ENCODE results near the gene BCL2L12.

BCL2L12 gene

GRCh38 chr19:49684983-49685553 lies 19.3 kb downstream of the BCL2L12 start:
- no peak for TF ChIP-seq CTCF (IDR thresholded peaks at IDR 0.05)
- no peak overlapping the region for H3K9ac ChIP-seq
- H2AFZ ChIP-seq, result no peak overlapping the region
- no peak overlapping the region for H3K27ac ChIP-seq
- H3K4me1 ChIP-seq, result peaks cover 6% of the 10 kb centered on the region
- peaks cover 16% of the 10 kb centered on the region for H3K79me2 ChIP-seq
- no peaks in the 10 kb centered on the region for H3K36me3 ChIP-seq (ENCODE audit: control insufficient read depth, insufficient read depth, low read length)
- no peak overlapping the region for H3K4me3 ChIP-seq (ENCODE audit: low read depth, low read length)
- no peaks in the 10 kb centered on the region for H3K27me3 ChIP-seq (ENCODE audit: control insufficient read depth, insufficient read depth, low read length)
- no peaks in the 10 kb centered on the region for H3K9me3 ChIP-seq (ENCODE audit: control insufficient read depth, low read length)
- H3K4me2 ChIP-seq (ENCODE audit: low read length), result no peak overlapping the region

DNA sequence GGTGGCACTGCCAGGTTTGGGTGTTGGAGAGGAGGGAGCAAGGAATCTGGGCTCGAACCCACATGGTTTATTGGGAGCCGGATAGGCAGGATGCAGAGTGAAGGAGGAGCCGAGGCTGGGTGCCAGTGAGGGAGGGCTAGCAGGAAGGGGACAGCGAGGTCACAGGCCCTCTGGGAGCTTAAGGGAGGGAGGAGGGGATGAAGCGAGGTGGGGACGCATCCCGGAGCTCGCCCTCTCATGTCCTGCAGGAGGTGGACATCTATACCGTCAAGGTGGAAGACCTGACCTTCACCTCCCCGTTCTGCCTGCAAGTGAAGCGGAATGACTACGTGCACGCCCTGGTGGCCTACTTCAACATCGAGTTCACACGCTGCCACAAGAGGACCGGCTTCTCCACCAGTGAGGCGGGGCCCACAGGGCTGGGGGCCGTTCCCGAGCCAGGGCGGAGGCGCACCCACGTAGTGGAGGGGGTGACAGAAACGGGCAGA lies 20.2 kb downstream of the BCL2L12 start:
- no peak for TF ChIP-seq CTCF (IDR thresholded peaks at IDR 0.05)
- no peak overlapping the region for H3K4me2 ChIP-seq (ENCODE audit: low read length)
- H3K79me2 ChIP-seq, result peaks cover 9% of the 10 kb centered on the region
- no peak overlapping the region for H2AFZ ChIP-seq
- no peak overlapping the region for H3K27ac ChIP-seq
- no peaks in the 10 kb centered on the region for H3K9me3 ChIP-seq (ENCODE audit: control insufficient read depth, low read length)
- H3K4me1 ChIP-seq, result peaks cover 2% of the 10 kb centered on the region
- H3K27me3 ChIP-seq (ENCODE audit: control insufficient read depth, insufficient read depth, low read length), result no peaks in the 10 kb centered on the region
- no peak overlapping the region for H3K4me3 ChIP-seq (ENCODE audit: low read depth, low read length)
- no peak overlapping the region for H3K9ac ChIP-seq
- H3K36me3 ChIP-seq (ENCODE audit: control insufficient read depth, insufficient read depth, low read length), result no peaks in the 10 kb centered on the region

DNA sequence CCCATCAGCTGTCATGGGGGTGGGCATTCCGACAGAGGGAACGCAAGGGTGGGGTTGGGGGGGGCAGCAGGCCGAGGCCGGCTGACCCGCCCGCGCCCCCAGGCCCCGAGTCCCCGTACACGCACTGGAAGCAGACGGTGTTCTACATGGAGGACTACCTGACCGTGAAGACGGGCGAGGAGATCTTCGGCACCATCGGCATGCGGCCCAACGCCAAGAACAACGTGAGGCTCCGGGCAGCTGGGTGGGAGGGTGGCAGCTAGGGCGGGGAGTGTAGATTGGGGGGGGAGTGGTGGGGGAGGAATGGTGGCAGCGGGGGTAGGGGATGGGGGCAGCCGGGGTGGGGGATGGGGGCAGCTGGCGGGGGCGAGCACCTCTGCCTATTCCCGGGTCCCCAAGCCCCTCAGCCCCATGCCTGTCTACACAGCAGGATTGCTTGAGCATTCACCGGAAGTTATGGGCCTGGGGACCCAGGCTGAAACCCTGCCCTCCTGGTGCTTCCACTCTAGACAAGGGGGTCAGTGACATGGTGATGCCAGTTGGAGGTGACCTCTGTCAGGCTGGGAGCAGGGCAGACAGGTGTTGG lies 20.9 kb downstream of the BCL2L12 start:
- no peak overlapping the region for H3K4me3 ChIP-seq (ENCODE audit: low read depth, low read length)
- TF ChIP-seq CTCF (IDR thresholded peaks at IDR 0.05), result no peak
- H3K4me1 ChIP-seq, result peaks cover 2% of the 10 kb centered on the region
- H3K4me2 ChIP-seq (ENCODE audit: low read length), result no peak overlapping the region
- no peak overlapping the region for H3K27ac ChIP-seq
- H3K79me2 ChIP-seq, result peaks cover 5% of the 10 kb centered on the region
- H3K9ac ChIP-seq, result no peak overlapping the region
- H3K36me3 ChIP-seq (ENCODE audit: control insufficient read depth, insufficient read depth, low read length), result no peaks in the 10 kb centered on the region
- H3K9me3 ChIP-seq (ENCODE audit: control insufficient read depth, low read length), result no peaks in the 10 kb centered on the region
- no peaks in the 10 kb centered on the region for H3K27me3 ChIP-seq (ENCODE audit: control insufficient read depth, insufficient read depth, low read length)
- no peak overlapping the region for H2AFZ ChIP-seq

DNA sequence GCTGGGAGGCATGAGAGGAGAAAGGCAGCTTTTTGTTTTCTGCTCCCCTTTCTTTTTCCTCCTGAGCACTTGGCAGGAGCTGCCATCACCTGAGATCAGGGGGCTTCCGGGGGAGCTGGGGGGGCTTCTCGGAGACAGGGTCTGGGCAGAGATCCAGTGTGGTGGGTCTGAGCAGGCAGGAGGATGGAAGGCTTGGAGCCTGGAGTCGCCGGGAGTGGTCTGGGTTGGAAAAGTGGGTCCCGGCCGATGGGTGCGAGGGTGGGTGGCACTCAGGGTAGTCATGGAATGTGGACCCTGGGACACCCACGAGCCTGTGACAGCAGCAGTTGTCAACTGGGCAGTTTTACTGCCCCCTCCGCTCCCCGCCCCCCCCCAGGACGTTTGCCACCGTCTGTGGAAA lies 21.4 kb downstream of the BCL2L12 start:
- no peak overlapping the region for H3K4me3 ChIP-seq (ENCODE audit: low read depth, low read length)
- no peaks in the 10 kb centered on the region for H3K9me3 ChIP-seq (ENCODE audit: control insufficient read depth, low read length)
- H3K79me2 ChIP-seq, result peaks cover under 1% of the 10 kb centered on the region
- H3K9ac ChIP-seq, result no peak overlapping the region
- TF ChIP-seq CTCF (IDR thresholded peaks at IDR 0.05), result no peak
- no peak overlapping the region for H2AFZ ChIP-seq
- no peaks in the 10 kb centered on the region for H3K36me3 ChIP-seq (ENCODE audit: control insufficient read depth, insufficient read depth, low read length)
- peaks cover 2% of the 10 kb centered on the region for H3K4me1 ChIP-seq
- no peaks in the 10 kb centered on the region for H3K27me3 ChIP-seq (ENCODE audit: control insufficient read depth, insufficient read depth, low read length)
- no peak overlapping the region for H3K4me2 ChIP-seq (ENCODE audit: low read length)
- no peak overlapping the region for H3K27ac ChIP-seq
